ENCODE results near the gene APBB1IP.
"Not testable (repeated sequence)": the region's sequence is repeated elsewhere in the genome, so short reads cannot be mapped to it uniquely, and the experiment has no call there.

APBB1IP gene

DNA sequence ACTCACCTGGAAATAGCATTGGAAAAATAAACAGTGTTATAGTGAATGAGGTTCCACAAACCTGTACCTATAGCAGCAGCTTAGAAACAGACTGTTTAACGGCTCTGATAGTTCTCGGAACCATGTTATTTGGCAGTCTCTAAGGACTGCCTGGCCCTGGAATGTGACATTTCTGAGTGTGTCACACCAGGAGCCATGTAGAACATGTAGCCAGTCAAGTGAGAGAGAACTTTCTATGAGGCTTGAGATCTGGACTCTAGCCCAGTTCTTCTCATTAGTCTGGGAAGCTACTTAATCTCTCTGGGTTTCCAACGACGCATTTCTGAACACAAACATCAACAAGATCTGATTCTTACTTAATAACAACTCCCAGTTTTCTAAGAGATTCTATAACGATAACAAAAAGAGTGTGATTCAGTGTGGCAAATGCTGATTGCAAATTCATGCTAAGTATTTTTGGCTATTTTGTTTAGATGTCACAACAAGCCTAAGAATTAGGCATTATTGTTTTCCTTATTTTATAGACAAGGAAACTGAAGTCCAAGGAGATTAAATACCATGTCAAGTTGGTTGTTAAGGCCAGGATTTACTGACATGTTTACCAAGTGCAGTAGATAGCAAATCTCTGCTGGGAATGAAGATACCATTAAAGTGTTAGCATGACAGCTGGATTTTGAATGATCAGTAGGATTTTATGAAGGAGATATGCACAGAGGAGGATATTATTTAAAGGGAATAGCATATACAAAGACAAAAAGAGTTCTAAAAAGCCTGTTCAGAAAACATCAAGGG is 47.2 kb downstream of the APBB1IP start:
- TF ChIP-seq, protein P1, sequence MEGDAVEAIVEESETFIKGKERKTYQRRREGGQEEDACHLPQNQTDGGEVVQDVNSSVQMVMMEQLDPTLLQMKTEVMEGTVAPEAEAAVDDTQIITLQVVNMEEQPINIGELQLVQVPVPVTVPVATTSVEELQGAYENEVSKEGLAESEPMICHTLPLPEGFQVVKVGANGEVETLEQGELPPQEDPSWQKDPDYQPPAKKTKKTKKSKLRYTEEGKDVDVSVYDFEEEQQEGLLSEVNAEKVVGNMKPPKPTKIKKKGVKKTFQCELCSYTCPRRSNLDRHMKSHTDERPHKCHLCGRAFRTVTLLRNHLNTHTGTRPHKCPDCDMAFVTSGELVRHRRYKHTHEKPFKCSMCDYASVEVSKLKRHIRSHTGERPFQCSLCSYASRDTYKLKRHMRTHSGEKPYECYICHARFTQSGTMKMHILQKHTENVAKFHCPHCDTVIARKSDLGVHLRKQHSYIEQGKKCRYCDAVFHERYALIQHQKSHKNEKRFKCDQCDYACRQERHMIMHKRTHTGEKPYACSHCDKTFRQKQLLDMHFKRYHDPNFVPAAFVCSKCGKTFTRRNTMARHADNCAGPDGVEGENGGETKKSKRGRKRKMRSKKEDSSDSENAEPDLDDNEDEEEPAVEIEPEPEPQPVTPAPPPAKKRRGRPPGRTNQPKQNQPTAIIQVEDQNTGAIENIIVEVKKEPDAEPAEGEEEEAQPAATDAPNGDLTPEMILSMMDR (conservative IDR thresholded peaks at IDR 0.05; ENCODE audit: low read depth, low read length): no peak
- H3K4me3 ChIP-seq (ENCODE audit: low read depth, low read length): no peak overlapping the region
- peak; percentile 12 for DNase-seq (ENCODE audit: low read depth)

DNA sequence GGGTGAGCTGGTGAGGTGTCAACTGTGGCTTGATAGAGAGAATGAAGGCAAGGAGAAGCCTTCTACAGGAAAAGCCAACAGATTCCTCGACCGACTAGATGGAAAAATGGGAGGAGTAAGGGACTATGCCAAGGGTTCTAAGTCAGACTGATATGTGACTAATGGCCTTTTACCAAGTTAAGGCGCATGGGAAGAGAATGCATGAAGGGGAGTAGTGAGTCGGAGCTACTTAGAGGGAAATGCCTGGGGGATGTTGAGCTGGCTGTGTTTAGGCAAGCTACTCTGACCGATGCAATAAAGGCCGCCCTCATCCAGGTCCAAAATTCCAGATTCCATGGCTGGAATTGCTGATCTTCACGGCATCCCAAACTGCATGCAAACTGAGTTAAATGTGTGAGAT is 48.2 kb downstream of the APBB1IP start:
- TF ChIP-seq, protein P1 (conservative IDR thresholded peaks at IDR 0.05; ENCODE audit: low read depth, low read length): no peak
- H3K4me3 ChIP-seq (ENCODE audit: low read depth, low read length): no peak overlapping the region
- DNase-seq (ENCODE audit: low read depth): no peak

DNA sequence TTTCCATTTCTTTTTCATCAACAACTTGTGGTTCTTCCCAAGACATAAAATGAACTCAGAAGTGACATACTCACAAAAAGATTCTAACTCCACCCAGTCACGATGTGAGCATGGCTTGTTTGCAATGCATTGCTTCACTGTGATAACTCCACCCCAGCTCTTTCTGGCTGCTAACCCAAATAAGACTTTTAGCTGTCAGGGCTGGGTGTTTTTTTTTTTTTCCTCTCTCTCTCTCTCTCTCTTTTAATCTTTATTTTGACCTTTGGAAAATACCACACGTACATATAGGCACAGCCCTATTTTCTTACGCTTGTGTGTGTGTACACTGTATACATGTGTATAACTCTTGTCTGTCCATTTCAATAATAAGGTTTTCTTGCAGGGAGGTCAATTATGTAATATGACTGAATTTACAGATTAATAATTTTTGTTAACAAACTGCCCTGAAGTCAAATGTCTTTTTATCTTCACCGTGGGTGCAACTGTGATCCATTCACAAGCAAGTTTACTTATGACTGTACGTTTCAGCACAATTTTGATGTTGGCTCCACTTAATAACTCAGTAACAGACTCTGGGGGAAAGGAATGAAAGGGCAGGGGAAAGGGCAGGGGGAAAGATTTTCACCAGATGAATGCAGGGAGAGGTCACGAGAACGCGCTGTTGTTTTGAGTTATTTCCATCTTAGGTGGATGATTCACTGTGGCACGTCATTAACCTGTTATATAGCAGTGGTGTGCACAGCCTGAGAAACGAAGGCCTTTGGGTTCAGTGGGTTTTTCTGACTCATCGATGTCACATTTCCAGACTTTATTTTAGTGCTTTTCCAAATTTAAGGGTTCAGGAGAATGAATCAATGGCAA is 49.1 kb downstream of the APBB1IP start:
- peak; percentile 52 for DNase-seq (ENCODE audit: low read depth)
- no peak overlapping the region for H3K4me3 ChIP-seq (ENCODE audit: low read depth, low read length)
- TF ChIP-seq, protein P1 (conservative IDR thresholded peaks at IDR 0.05; ENCODE audit: low read depth, low read length): no peak

DNA sequence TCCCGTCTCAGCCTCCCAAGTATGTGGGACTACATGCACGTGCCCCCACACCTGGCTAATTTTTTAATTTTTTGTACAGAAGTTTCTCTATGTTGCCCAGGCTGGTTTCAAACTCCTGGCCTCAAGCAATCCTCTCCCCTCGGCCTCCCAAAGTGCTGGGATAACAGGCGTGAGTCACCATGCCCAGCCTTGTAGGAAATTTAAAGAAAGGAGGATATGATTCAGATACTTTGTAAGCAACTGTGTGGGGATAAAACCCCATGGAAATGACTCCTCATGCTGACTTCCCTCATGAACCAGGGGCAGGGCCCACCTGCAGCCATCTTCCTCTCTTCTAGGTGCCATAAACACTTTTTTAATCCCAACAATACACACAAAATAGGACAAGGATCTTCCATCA is 50.2 kb downstream of the APBB1IP start:
- DNase-seq (ENCODE audit: low read depth): no peak
- TF ChIP-seq, protein P1 (conservative IDR thresholded peaks at IDR 0.05; ENCODE audit: low read depth, low read length): no peak
- H3K4me3 ChIP-seq (ENCODE audit: low read depth, low read length): no peak overlapping the region

DNA sequence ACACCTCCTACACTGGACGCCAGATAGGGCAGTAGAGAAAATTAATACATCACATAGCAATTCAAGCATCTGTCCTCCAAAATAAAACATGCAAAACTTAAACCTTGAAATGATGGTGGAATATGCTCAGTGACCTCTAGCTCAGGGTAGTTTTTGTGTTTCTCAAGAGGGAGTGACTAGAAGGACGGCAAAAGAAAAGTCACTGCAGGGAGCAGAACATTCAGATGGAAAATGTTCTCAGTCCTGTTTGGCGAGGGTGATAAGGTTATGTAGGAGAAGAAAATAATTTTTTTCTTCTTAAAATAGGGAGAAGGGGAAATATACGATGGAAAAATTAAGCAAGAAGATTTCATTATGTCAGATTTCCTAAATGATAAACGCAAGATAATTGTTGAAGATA is 50.9 kb downstream of the APBB1IP start:
- TF ChIP-seq, protein P1 (conservative IDR thresholded peaks at IDR 0.05; ENCODE audit: low read depth, low read length): no peak
- DNase-seq (ENCODE audit: low read depth): no peak

DNA sequence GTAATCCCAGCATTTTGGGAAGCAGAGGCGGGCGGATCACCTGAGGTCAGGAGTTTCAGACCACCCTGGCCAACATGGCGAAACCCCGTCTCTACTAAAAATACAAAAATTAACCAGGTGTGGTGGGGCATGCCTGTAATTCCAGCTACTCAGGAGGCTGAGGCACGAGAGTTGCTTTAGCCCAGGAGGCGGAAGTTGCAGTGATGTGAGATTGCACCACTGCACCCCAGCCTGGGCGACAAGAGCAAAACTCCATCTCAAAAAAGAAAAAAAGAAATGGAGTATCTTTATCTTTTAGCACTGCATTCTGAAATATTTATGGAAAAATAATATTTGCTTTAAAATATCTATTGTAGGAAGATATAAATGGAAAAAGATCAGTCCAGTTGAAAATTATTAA is 52.2 kb downstream of the APBB1IP start:
- H3K4me3 ChIP-seq (ENCODE audit: low read depth, low read length); DNase-seq (ENCODE audit: low read depth): not testable (repeated sequence)

More for the DNA sequence above, 50.9 kb downstream of the APBB1IP start:
- H3K4me3 ChIP-seq (ENCODE audit: low read depth, low read length): no peak overlapping the region

DNA sequence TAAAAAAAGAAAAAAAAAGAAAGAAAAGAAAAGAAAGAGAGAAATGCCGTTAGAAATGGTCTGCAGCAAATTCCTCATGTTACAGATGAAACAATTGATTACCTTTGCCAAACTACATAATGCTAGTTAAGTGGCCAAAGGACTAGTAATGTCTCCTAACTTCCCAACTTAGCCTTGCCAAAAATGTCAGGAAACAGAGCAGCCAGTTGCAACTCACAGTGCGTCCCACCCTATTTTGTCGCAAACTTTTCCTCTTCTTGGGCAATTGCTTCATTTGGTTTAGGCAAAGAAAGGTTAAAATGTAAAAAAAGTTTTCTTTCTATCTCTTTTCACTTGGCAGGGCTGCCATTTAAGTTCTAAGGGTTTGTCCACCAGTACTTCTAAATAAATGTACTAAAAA is 53.1 kb downstream of the APBB1IP start:
- TF ChIP-seq, protein P1 (conservative IDR thresholded peaks at IDR 0.05; ENCODE audit: low read depth, low read length): no peak
- no peak for DNase-seq (ENCODE audit: low read depth)
- H3K4me3 ChIP-seq (ENCODE audit: low read depth, low read length): no peak overlapping the region

Data from choroid plexus epithelial cell (primary cell).